Breast epithelium (tissue), 3 donors: Measurements from ENCODE around the gene DRAXIN.

ENCODE experiments used
- CTCF ChIP-seq, 3 donors: fragments of 450-650 bp; IDR thresholded peaks; one replicate each; pipeline ENCODE4 v1.5.1; 2016 to 2017; ENCODE audit warnings: antibody characterized with exemption in 3 of 3, mild to moderate bottlenecking in 3 of 3, moderate library complexity in 3 of 3
- POLR2AphosphoS5 ChIP-seq, 3 donors: sonication (generic); formaldehyde crosslinking; IDR thresholded peaks; one replicate each; pipeline ENCODE4 v1.6.1; 2017; ENCODE audit warnings: antibody characterized with exemption in 3 of 3

- TF ChIP-seq CTCF (IDR thresholded peaks at IDR 0.05), result no peak
- TF ChIP-seq POLR2AphosphoS5 (IDR thresholded peaks at IDR 0.05), result no peak
Observed at GRCh38 chr1:11712285-11712684, 20.8 kb downstream of the DRAXIN start.
